ENCODE data around the gene GTPBP1.

DNA sequence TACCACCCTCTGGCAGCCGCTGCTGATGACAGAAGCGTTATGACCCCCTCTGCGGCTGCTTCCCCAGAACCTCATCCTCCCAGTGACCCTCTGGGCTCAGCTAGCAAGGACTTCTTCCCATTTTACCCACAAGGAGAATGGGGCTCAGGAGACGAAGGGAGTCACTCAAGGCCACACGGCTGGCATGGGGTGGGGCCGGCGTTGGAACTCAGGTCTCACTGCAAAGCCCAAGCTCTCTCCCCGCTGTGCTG, 66.8 kb downstream of the GTPBP1 start:
- TF ChIP-seq, protein P1, sequence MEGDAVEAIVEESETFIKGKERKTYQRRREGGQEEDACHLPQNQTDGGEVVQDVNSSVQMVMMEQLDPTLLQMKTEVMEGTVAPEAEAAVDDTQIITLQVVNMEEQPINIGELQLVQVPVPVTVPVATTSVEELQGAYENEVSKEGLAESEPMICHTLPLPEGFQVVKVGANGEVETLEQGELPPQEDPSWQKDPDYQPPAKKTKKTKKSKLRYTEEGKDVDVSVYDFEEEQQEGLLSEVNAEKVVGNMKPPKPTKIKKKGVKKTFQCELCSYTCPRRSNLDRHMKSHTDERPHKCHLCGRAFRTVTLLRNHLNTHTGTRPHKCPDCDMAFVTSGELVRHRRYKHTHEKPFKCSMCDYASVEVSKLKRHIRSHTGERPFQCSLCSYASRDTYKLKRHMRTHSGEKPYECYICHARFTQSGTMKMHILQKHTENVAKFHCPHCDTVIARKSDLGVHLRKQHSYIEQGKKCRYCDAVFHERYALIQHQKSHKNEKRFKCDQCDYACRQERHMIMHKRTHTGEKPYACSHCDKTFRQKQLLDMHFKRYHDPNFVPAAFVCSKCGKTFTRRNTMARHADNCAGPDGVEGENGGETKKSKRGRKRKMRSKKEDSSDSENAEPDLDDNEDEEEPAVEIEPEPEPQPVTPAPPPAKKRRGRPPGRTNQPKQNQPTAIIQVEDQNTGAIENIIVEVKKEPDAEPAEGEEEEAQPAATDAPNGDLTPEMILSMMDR (IDR thresholded peaks at IDR 0.05) = no peak
- no peak for TF ChIP-seq POLR2A (IDR thresholded peaks at IDR 0.05)

All from heart left ventricle (tissue), 13 donors.